Endothelial cell (in vitro differentiated cells): ENCODE data around the gene ALG6. TPM values are rescaled to one million over a fixed set of nuclear protein-coding genes. Genes with fewer than 3 reads are reported as not detected.

ENCODE experiments used
- DNase-seq: peaks from one replicate; pipeline ENCODE4 v3.0.0; 2021; ENCODE audit warnings: low spot score
- H3K27ac Mint-ChIP-seq: one replicate; pipeline ENCODE4 v1.8.0; 2021; ENCODE audit warnings: mixed read lengths, inconsistent platforms; ENCODE audit not compliant: unreplicated experiment
- H3K27me3 Mint-ChIP-seq: one replicate; pipeline ENCODE4 v1.8.0; 2021; ENCODE audit warnings: mild to moderate bottlenecking, moderate library complexity, mixed read lengths, inconsistent platforms; ENCODE audit not compliant: unreplicated experiment
- H3K36me3 Mint-ChIP-seq: one replicate; pipeline ENCODE4 v1.8.0; 2021; ENCODE audit warnings: mild to moderate bottlenecking, low read depth, mixed read lengths, inconsistent platforms; ENCODE audit not compliant: unreplicated experiment
- H3K4me1 Mint-ChIP-seq: one replicate; pipeline ENCODE4 v1.8.0; 2021; ENCODE audit warnings: mild to moderate bottlenecking, mixed read lengths, inconsistent platforms; ENCODE audit not compliant: unreplicated experiment
- H3K4me3 Mint-ChIP-seq: one replicate; pipeline ENCODE4 v1.8.0; 2021; ENCODE audit warnings: mild to moderate bottlenecking, mixed read lengths, inconsistent platforms; ENCODE audit not compliant: unreplicated experiment
- H3K9me3 Mint-ChIP-seq: one replicate; pipeline ENCODE4 v1.8.0; 2021; ENCODE audit warnings: mixed read lengths, inconsistent platforms; ENCODE audit not compliant: unreplicated experiment
- total RNA-seq: library from RNA; stranded (reverse); fragmentation: NEBNext Ultra II Directional; extraction: Animal tissue kit (Norgen Biotek cat#: 25700); gene quantifications from one replicate; pipeline ENCODE4 v1.2.1, GENCODE V29; 2021; ENCODE audit not compliant: unreplicated experiment
- TF ChIP-seq, protein P1 (sequence below): fragments of 200-600 bp; sonication (generic); IDR thresholded peaks from one replicate; pipeline ENCODE4 v1.5.0; 2021; ENCODE audit warnings: antibody characterized with exemption; ENCODE audit not compliant: unreplicated experiment

Gene ALG6
- total RNA-seq, 1 donor from 2014 or later: 14.9 TPM

- no peak overlapping the region for H3K27ac Mint-ChIP-seq
- H3K36me3 Mint-ChIP-seq: no peaks in the 10 kb centered on the region
- no peak overlapping the region for H3K4me3 Mint-ChIP-seq
- H3K27me3 Mint-ChIP-seq: no peaks in the 10 kb centered on the region
- no peaks in the 10 kb centered on the region for H3K9me3 Mint-ChIP-seq
- TF ChIP-seq, protein P1, sequence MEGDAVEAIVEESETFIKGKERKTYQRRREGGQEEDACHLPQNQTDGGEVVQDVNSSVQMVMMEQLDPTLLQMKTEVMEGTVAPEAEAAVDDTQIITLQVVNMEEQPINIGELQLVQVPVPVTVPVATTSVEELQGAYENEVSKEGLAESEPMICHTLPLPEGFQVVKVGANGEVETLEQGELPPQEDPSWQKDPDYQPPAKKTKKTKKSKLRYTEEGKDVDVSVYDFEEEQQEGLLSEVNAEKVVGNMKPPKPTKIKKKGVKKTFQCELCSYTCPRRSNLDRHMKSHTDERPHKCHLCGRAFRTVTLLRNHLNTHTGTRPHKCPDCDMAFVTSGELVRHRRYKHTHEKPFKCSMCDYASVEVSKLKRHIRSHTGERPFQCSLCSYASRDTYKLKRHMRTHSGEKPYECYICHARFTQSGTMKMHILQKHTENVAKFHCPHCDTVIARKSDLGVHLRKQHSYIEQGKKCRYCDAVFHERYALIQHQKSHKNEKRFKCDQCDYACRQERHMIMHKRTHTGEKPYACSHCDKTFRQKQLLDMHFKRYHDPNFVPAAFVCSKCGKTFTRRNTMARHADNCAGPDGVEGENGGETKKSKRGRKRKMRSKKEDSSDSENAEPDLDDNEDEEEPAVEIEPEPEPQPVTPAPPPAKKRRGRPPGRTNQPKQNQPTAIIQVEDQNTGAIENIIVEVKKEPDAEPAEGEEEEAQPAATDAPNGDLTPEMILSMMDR: no peak
- no peak for DNase-seq
- H3K4me1 Mint-ChIP-seq: peaks cover 13% of the 10 kb centered on the region
Measured at GRCh38 chr1:63363014-63363413, 4.4 kb upstream of the ALG6 start.

DNA sequence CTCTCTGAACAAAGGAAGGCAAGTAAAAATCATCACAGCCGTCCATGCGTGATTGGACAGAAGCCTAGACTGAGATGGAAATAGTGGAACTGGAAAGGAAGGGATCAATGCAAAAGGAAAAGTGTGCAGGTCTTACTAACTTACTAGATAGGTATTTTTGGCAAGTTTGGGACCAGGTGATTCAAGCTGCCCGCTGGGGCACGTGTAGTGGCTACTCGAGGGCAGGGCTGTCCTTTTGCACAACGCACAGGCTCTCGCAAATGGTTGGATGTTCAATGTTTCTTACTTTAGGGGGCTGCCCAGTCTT, 566 bp upstream of the ALG6 start:
- DNase-seq: no peak
- Mint-ChIP-seq H3K4me3 (peak overlapping the region; percentile 89), H3K36me3 (no peaks in the 10 kb centered on the region), H3K27me3 (peaks cover 1% of the 10 kb centered on the region), H3K27ac (peak overlapping the region; percentile 88), H3K9me3 (no peaks in the 10 kb centered on the region), H3K4me1 (peaks cover 13% of the 10 kb centered on the region)
- TF ChIP-seq, protein P1: no peak

- Mint-ChIP-seq H3K27ac (no peak overlapping the region), H3K4me1 (peaks cover 13% of the 10 kb centered on the region), H3K27me3 (peaks cover 1% of the 10 kb centered on the region), H3K4me3 (peak overlapping the region; percentile 96), H3K36me3 (no peaks in the 10 kb centered on the region), H3K9me3 (no peaks in the 10 kb centered on the region)
- DNase-seq: no peak
- TF ChIP-seq, protein P1: no peak
Measured at GRCh38 chr1:63368131-63368530, 704 bp downstream of the ALG6 start.

DNA sequence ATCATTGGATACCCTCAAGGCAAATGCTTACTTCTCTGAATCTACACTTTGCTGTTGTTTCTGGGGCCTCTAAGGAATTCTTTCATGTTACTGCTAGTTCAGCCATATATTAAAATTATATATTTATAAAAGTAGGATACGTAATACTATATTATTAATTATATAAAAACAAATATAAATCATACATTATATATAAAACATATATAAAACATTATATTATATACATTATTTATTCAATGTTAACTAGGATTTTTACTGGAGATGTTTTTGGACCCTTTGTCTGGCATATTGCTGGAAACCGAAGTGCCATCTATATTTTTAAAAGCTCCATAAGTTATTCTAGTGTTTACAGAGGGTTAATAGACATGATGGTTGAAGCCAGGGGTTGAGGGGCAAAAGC, 12.2 kb downstream of the ALG6 start:
- H3K27ac Mint-ChIP-seq: no peak overlapping the region
- no peaks in the 10 kb centered on the region for H3K4me1 Mint-ChIP-seq
- TF ChIP-seq, protein P1: no peak
- no peaks in the 10 kb centered on the region for H3K27me3 Mint-ChIP-seq
- no peaks in the 10 kb centered on the region for H3K36me3 Mint-ChIP-seq
- H3K4me3 Mint-ChIP-seq: no peak overlapping the region
- H3K9me3 Mint-ChIP-seq: no peaks in the 10 kb centered on the region
- DNase-seq: no peak

DNA sequence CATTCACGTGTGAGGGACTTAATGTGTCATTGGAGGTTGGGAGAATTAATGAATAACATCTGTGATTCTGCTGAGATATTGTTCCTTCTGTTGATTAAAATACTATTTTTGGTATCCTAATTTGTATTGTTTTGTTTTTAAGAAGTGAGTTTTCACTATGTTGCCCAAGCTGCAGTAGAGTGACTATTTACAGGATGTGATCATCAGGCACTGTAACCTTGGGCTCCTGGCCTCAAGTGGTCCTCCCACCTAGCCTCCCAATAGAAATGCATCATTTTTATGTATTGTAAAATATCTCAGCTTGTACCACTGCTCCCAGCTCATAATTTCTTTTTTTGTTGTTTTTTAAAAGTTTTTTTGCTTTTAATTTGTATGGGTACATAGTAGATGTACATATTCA, 14.3 kb downstream of the ALG6 start:
- H3K27ac Mint-ChIP-seq: no peak overlapping the region
- no peak for DNase-seq
- H3K36me3 Mint-ChIP-seq: no peaks in the 10 kb centered on the region
- H3K9me3 Mint-ChIP-seq: no peaks in the 10 kb centered on the region
- no peak overlapping the region for H3K4me3 Mint-ChIP-seq
- TF ChIP-seq, protein P1: no peak
- no peaks in the 10 kb centered on the region for H3K4me1 Mint-ChIP-seq
- no peaks in the 10 kb centered on the region for H3K27me3 Mint-ChIP-seq
